Measurements from ENCODE around the gene KLHL2.

- TF ChIP-seq GATA2 (IDR thresholded peaks at IDR 0.05; ENCODE audit: low read depth, low read length) (no peak; the same call in 1 of the 2 replicates), GATA3 (IDR thresholded peaks at IDR 0.05; ENCODE audit: low read depth, low read length) (no peak)
Observed at GRCh38 chr4:165327211-165328100, 120.1 kb downstream of the KLHL2 start, which contains the start of gene MSMO1.
